DOHH2 (cell line): ENCODE data around the gene SPINT2.
"Not testable (repeated sequence)": the region's sequence is repeated elsewhere in the genome, so short reads cannot be mapped to it uniquely, and the experiment has no call there.

ENCODE experiments used
- H3F3A ChIP-seq: fragments of 200-600 bp; sonication (generic), shearing (Covaris generic); 2 replicates; pipeline ENCODE4 v1.6.0; 2016; ENCODE audit warnings: antibody characterized with exemption, mild to moderate bottlenecking; ENCODE audit not compliant: control insufficient read depth, insufficient read depth
- H3K27ac ChIP-seq: fragments of 200-600 bp; sonication (generic); 2 replicates; pipeline ENCODE4 v1.5.1; 2014; ENCODE audit warnings: low read depth, mild to moderate bottlenecking, low read length, moderate library complexity
- H3K27me3 ChIP-seq: fragments of 200-600 bp; sonication (generic); 2 replicates; pipeline ENCODE4 v1.6.1; 2014; ENCODE audit warnings: mild to moderate bottlenecking, low read length, mixed read lengths; ENCODE audit not compliant: control insufficient read depth
- H3K36me3 ChIP-seq: fragments of 200-600 bp; sonication (generic); 2 replicates; pipeline ENCODE4 v1.6.1; 2014; ENCODE audit warnings: mild to moderate bottlenecking, low read length, moderate library complexity, mixed read lengths; ENCODE audit not compliant: control insufficient read depth
- H3K4me1 ChIP-seq: fragments of 200-600 bp; sonication (generic); 2 replicates; pipeline ENCODE4 v1.6.1; 2014; ENCODE audit warnings: mild to moderate bottlenecking, low read length, mixed read lengths; ENCODE audit not compliant: control insufficient read depth
- H3K4me2 ChIP-seq: fragments of 200-600 bp; sonication (generic); 2 replicates; pipeline ENCODE4 v1.6.0; 2014; ENCODE audit warnings: mild to moderate bottlenecking, low read length, moderate library complexity
- H3K4me3 ChIP-seq: fragments of 200-600 bp; sonication (generic); 2 replicates; pipeline ENCODE4 v1.5.1; 2014; ENCODE audit warnings: mild to moderate bottlenecking, low read length, mixed read lengths
- H3K79me2 ChIP-seq: fragments of 200-600 bp; sonication (generic); 2 replicates; pipeline ENCODE4 v1.6.1; 2014; ENCODE audit warnings: mild to moderate bottlenecking, low read length, mixed read lengths; ENCODE audit not compliant: control insufficient read depth
- H3K9me2 ChIP-seq: fragments of 200-600 bp; sonication (generic); replicated peaks from 2 replicates; pipeline ENCODE4 v1.6.1; 2014; ENCODE audit warnings: mild to moderate bottlenecking, low read length, mixed read lengths; ENCODE audit not compliant: control insufficient read depth
- H3K9me3 ChIP-seq: fragments of 200-600 bp; sonication (generic); 2 replicates; pipeline ENCODE4 v1.6.1; 2014; ENCODE audit warnings: antibody characterized with exemption, low read length, mixed read lengths; ENCODE audit not compliant: control insufficient read depth, insufficient read depth
- H4K20me1 ChIP-seq: fragments of 200-600 bp; sonication (generic); 2 replicates; pipeline ENCODE4 v1.6.0; 2014; ENCODE audit warnings: low read depth, mild to moderate bottlenecking, antibody characterized with exemption, low read length, moderate library complexity; ENCODE audit not compliant: control insufficient read depth, insufficient read depth
- CTCF ChIP-seq: fragments of 200-600 bp; sonication (generic); IDR thresholded peaks from one replicate; pipeline ENCODE4 v1.5.1; 2014; ENCODE audit warnings: antibody characterized with exemption, mild to moderate bottlenecking, low read depth, low read length; ENCODE audit not compliant: poor library complexity, severe bottlenecking
- EZH2phosphoT487 ChIP-seq: fragments of 200-600 bp; sonication (generic); IDR thresholded peaks from 2 replicates; pipeline ENCODE4 v1.6.1; 2017; ENCODE audit warnings: borderline replicate concordance, mild to moderate bottlenecking, antibody characterized with exemption, low read length, moderate library complexity, mixed read lengths

Gene SPINT2

DNA sequence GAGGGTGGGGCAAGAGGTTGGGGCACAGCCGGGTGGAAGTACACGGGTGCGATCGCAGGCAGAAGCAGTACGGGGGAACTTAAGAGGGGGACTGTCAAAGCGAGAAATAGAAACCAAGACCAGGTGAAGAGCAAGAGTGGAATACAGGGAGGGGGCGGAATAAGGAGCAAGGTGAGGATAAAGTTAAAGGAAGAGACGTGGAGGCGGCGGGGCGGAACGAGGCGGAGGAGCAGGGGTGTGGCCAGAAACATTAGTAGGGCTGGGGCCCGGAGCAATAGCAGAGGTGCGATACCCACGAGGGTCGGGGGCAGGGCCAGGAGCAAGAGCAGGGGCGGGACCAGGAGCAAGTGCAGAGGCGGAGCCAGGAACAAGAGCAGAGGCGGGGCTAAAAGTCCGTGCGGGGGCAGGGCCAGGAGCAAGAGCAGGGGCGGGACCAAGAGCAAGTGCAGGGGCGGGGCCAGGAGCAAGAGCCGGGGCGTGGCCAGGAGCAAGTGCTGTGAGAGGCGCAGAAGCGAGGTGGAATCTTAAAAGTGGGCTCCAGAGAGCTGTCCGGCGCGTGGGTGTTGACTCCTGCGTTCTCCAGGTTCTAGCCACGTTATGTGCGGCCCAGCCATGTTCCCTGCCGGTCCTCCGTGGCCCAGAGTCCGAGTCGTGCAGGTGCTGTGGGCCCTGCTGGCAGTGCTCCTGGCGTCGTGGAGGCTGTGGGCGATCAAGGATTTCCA is 72.4 kb downstream of the SPINT2 start:
- Histone ChIP-seq H3K36me3 (no peaks in the 10 kb centered on the region), H3F3A (peaks cover 3% of the 10 kb centered on the region; the same call in 1 of the 2 replicates), H3K4me1 (peaks cover 8% of the 10 kb centered on the region), H3K79me2 (no peaks in the 10 kb centered on the region), H3K4me3 (peak overlapping the region; percentile 90), H3K4me2 (peak overlapping the region; percentile 97), H3K27me3 (no peaks in the 10 kb centered on the region), H3K27ac (peak overlapping the region; percentile 78), H3K9me2 (no peaks in the 10 kb centered on the region), H3K9me3 (no peaks in the 10 kb centered on the region), H4K20me1 (no peaks in the 10 kb centered on the region)
- no peak for TF ChIP-seq EZH2phosphoT487
- TF ChIP-seq CTCF: no peak

DNA sequence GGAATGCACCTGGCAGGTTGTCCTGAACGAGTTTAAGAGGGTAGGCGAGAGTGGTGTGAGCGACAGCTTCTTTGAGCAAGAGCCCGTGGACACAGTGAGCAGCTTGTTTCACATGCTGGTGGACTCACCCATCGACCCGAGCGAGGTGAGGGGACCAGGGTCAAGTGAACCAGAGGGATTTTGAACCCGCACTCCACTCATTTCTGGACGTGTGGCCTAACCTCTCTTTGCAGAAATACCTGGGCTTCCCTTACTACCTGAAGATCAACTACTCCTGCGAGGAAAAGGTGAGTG is 72.9 kb downstream of the SPINT2 start:
- no peaks in the 10 kb centered on the region for H4K20me1 ChIP-seq
- no peaks in the 10 kb centered on the region for H3K9me3 ChIP-seq
- H3K79me2 ChIP-seq: no peaks in the 10 kb centered on the region
- no peaks in the 10 kb centered on the region for H3K27me3 ChIP-seq
- H3K4me2 ChIP-seq: peak overlapping the region; percentile 97
- H3K27ac ChIP-seq: no peak overlapping the region
- peak overlapping the region; percentile 90 for H3K4me3 ChIP-seq
- peaks cover 3% of the 10 kb centered on the region; the same call in 1 of the 2 replicates for H3F3A ChIP-seq
- H3K4me1 ChIP-seq: peaks cover 8% of the 10 kb centered on the region
- H3K36me3 ChIP-seq: no peaks in the 10 kb centered on the region
- H3K9me2 ChIP-seq: no peaks in the 10 kb centered on the region
- TF ChIP-seq CTCF: no peak
- no peak for TF ChIP-seq EZH2phosphoT487

DNA sequence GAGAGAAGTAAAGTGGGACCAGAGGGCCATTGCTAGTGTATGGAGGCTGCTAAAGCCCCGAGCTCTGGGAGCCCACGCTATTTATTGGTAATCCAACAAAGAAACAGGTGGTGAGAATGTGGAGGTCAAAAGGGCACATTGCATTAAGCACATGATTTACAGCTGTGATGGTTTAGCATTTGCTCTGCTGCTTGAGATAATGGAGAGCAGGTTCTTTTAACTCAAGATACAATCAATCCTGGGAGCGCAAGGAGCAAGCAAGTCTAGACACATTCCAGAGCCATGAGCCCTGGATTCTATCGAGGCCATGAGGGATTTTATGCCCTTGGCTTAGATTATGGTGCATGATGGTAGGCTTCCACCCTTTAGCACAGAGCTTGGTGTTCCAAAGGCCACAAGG is 74.6 kb downstream of the SPINT2 start:
- not testable (repeated sequence) for H3K9me2 ChIP-seq, H3K4me1 ChIP-seq, H4K20me1 ChIP-seq, H3K9me3 ChIP-seq, H3F3A ChIP-seq, H3K27me3 ChIP-seq, H3K27ac ChIP-seq, H3K4me2 ChIP-seq, H3K36me3 ChIP-seq, H3K79me2 ChIP-seq, H3K4me3 ChIP-seq

DNA sequence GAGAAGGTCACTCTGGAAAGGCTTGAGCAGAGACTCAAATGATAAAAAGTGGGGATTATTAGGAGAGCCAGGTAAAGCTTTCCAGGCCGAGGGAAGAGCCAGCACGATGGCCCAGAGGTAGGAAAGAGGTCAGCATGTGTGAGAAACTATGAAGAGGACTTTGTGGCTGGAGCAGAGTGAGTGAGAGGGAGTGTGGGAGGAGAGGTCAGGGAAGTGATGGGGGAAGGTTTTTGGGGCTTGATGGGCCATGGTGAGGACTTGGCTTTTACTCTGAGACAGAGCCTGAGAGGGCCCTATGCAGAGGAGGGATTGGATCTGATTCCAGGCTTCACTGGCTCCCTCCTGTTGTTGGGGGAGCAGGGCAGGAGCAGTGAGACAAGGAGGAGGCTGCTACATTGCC is 76.6 kb downstream of the SPINT2 start:
- H3K4me3 ChIP-seq: no peak overlapping the region
- no peaks in the 10 kb centered on the region for H3K79me2 ChIP-seq
- no peak for TF ChIP-seq EZH2phosphoT487
- no peak for TF ChIP-seq CTCF
- peaks cover 3% of the 10 kb centered on the region; the same call in 1 of the 2 replicates for H3F3A ChIP-seq
- H3K9me2 ChIP-seq: no peaks in the 10 kb centered on the region
- no peaks in the 10 kb centered on the region for H3K27me3 ChIP-seq
- H4K20me1 ChIP-seq: no peaks in the 10 kb centered on the region
- peaks cover 8% of the 10 kb centered on the region for H3K4me1 ChIP-seq
- H3K36me3 ChIP-seq: no peaks in the 10 kb centered on the region
- no peak overlapping the region for H3K27ac ChIP-seq
- H3K4me2 ChIP-seq: no peak overlapping the region
- no peaks in the 10 kb centered on the region for H3K9me3 ChIP-seq
